ENCODE results near the gene MAPK1IP1L.
"Not testable (repeated sequence)": the region's sequence is repeated elsewhere in the genome, so short reads cannot be mapped to it uniquely, and the experiment has no call there.

DNA sequence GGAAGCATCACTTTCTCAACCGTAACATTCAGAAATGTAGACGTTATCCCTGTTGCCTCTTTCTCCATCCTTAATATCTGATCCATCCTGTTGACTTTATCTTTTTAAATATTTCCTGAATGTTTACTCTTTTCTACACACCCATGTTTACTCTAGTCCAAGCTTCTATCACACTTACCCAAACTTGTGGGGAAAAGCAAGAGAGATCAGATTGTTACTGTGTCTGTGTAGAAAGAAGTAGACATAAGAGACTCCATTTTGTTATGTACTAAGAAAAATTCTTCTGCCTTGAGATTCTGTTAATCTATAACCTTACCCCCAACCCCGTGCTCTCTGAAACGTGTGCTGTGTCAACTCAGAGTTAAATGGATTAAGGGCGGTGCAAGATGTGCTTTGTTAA, 27.1 kb upstream of the MAPK1IP1L start:
- TF ChIP-seq ZKSCAN8 (CRISPR knock-in tag; IDR thresholded peaks at IDR 0.05; ENCODE audit: borderline replicate concordance); NR3C1 (CRISPR knock-in tag; IDR thresholded peaks at IDR 0.05); AGO2 (optimal IDR thresholded peaks at IDR 0.05; ENCODE audit: low read depth, low read length); NR2F2 (IDR thresholded peaks at IDR 0.05; ENCODE audit: borderline replicate concordance, low read depth); CHD2 (IDR thresholded peaks at IDR 0.05; ENCODE audit: low read depth, low read length); BRCA1 (CRISPR knock-in tag; IDR thresholded peaks at IDR 0.05); EP300 (IDR thresholded peaks at IDR 0.05; ENCODE audit: low read depth in 2 of 2, low read length in 2 of 2); EP300 (CRISPR knock-in tag; IDR thresholded peaks at IDR 0.05; ENCODE audit: borderline replicate concordance); XBP1 (CRISPR knock-in tag; IDR thresholded peaks at IDR 0.05); POLR2AphosphoS5 (IDR thresholded peaks at IDR 0.05; ENCODE audit: low read depth, low read length); MAF1 (CRISPR knock-in tag; IDR thresholded peaks at IDR 0.05; ENCODE audit: borderline replicate concordance); CTCF (CRISPR knock-in tag; IDR thresholded peaks at IDR 0.05); POLR2A (IDR thresholded peaks at IDR 0.05; ENCODE audit: insufficient read depth in 1 of 2, low read depth in 2 of 2, low read length in 2 of 2); ZNF12 (CRISPR knock-in tag; IDR thresholded peaks at IDR 0.05); CCAR2 (optimal IDR thresholded peaks at IDR 0.05; ENCODE audit: low read depth, low read length): not testable (repeated sequence)

All from HepG2 (cell line).